GM12878 (cell line): ENCODE data around the gene IL17RE.

ENCODE experiments used
- CREB1 ChIP-seq: IDR thresholded peaks from 2 replicates; pipeline ENCODE4 v1.6.1; 2012; ENCODE audit warnings: low read depth, mild to moderate bottlenecking, inconsistent platforms
- MEF2A ChIP-seq: IDR thresholded peaks from 2 replicates; pipeline ENCODE4 v1.6.1; 2011; ENCODE audit warnings: low read depth, mild to moderate bottlenecking, low read length, moderate library complexity; ENCODE audit not compliant: insufficient read depth

DNA sequence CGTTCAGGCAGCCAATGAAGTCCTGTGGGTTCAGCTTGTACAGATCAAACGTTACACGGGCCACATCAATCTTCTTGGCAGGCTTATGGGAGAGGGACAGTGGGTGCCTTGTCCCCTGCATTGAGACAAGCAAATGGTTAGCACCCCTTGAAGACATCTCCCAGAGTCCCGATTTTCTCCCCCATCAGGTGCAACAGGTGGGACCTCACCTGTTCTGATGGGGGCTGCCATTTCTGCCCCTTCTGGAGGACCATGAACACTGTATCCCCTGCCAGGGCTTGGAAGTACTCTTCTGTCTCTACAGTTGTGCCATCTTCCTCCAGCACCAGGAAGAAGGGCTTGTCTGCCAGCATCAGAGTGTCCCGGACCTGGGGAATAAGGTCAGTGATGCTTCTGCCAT lies 32.7 kb upstream of the IL17RE start:
- no peak for TF ChIP-seq MEF2A
- TF ChIP-seq CREB1 = no peak
